K562 (cell line): ENCODE data around the gene SPCS2. TPM values are rescaled to one million over a fixed set of nuclear protein-coding genes. Genes with fewer than 3 reads are reported as not detected.
A peak's percentile ranks its signal among the peaks of the same experiment; 100 is the strongest.

Source experiments
- ATAC-seq: fragments of 200-7000 bp; cut with Tn5 transposase; 3 replicates; pipeline ENCODE4 v1.9.1; 2020; ENCODE audit warnings: moderate library complexity
- BruUV-seq: library from RNA; stranded (reverse); fragments of 400-500 nt; replicated peaks from 2 replicates; lab custom pipeline; 2021; lab: Mats Ljungman, UMichigan
- CTCF ChIA-PET: fragments of 300-600 bp; formaldehyde crosslinking; extraction: SDS; loops from one replicate; lab custom pipeline; 2021; ENCODE audit warnings: low intra/inter-chr PET ratio; lab: Yijun Ruan, JAX
- POLR2A ChIA-PET: fragments of 300-600, 350-650 bp; sonication (Branson Sonifier 250); formaldehyde crosslinking; extraction: SDS; loops from one replicate; lab custom pipeline; 2021; ENCODE audit warnings: antibody characterized with exemption, inconsistent platforms; lab: Yijun Ruan, JAX
- DNase-seq, 4 experiments: peaks; one replicate each; pipeline versions ENCODE4 v3.0.0 to v3.0.0-alpha.2; 2011 to 2018; ENCODE audit warnings: low spot score in 3 of 4, mixed read lengths in 3 of 4; ENCODE audit errors: extremely low read depth in 1 of 4
- FAIRE-seq: peaks from 2 replicates; lab custom pipeline; 2011; peaks lifted over from hg19 to GRCh38; lab: Jason Lieb, UNC
- H2AFZ ChIP-seq: 2 replicates; pipeline ENCODE4 v1.6.0; 2011; ENCODE audit warnings: low read depth, low read length, control low read depth, inconsistent platforms
- H3K27ac ChIP-seq: fragments of 200-600 bp; 3 replicates; pipeline ENCODE4 v1.8.0; 2011; ENCODE audit warnings: low read depth, mild to moderate bottlenecking, control low read depth, inconsistent platforms, low read length, moderate library complexity, mixed read lengths; ENCODE audit errors: extremely low read depth
- H3K27me3 ChIP-seq, 2 experiments: fragments of 300-600 bp in 1 of 2; 2 replicates in 1 of 2; 3 replicates in 1 of 2; pipeline versions ENCODE4 v1.6.0 to v1.8.0; 2011; ENCODE audit warnings: inconsistent platforms in 2 of 2, low read length in 2 of 2, mild to moderate bottlenecking in 1 of 2, mixed read lengths in 1 of 2, moderate library complexity in 1 of 2; ENCODE audit not compliant: control insufficient read depth in 2 of 2, insufficient read depth in 2 of 2
- H3K36me3 ChIP-seq: fragments of 300-600 bp; 3 replicates; pipeline ENCODE4 v1.8.0; 2011; ENCODE audit warnings: mild to moderate bottlenecking, low read length, inconsistent platforms; ENCODE audit not compliant: control insufficient read depth, insufficient read depth
- H3K4me1 ChIP-seq, 2 experiments: fragments of 200-600 bp in 1 of 2; replicated peaks in 1 of 2; 2 replicates in 1 of 2; 3 replicates in 1 of 2; pipeline versions ENCODE4 v1.5.1 to v1.8.0; 2011; ENCODE audit warnings: inconsistent platforms in 2 of 2, low read length in 2 of 2, mild to moderate bottlenecking in 1 of 2, mixed read lengths in 1 of 2, moderate library complexity in 1 of 2; ENCODE audit not compliant: control insufficient read depth in 2 of 2, insufficient read depth in 2 of 2
- H3K4me2 ChIP-seq: 2 replicates; pipeline ENCODE4 v1.6.1; 2011; ENCODE audit warnings: low read length, control low read depth, inconsistent platforms, mixed read lengths; ENCODE audit not compliant: insufficient read depth
- H3K4me3 ChIP-seq: fragments of 200-600 bp; sonication (generic), shearing (Covaris generic); 2 replicates; pipeline ENCODE4 v1.5.1; 2016; ENCODE audit warnings: control low read depth, inconsistent platforms
- H3K79me2 ChIP-seq: fragments of 200-600 bp; 3 replicates; pipeline ENCODE4 v1.8.0; 2011; ENCODE audit warnings: low read length, inconsistent platforms; ENCODE audit not compliant: control insufficient read depth, insufficient read depth
- H3K9ac ChIP-seq, 2 experiments: 2 replicates each; pipeline versions ENCODE4 v1.6.0 to v1.6.1; 2011; ENCODE audit warnings: low read depth in 2 of 2, low read length in 2 of 2, control low read depth in 1 of 2, inconsistent platforms in 1 of 2, mild to moderate bottlenecking in 1 of 2, mixed read lengths in 1 of 2; ENCODE audit not compliant: insufficient read depth in 1 of 2
- H3K9me1 ChIP-seq: one replicate; pipeline ENCODE4 v1.6.0; 2011; ENCODE audit warnings: inconsistent platforms, mild to moderate bottlenecking, low read length, moderate library complexity; ENCODE audit not compliant: control insufficient read depth, insufficient read depth
- H3K9me3 ChIP-seq: replicated peaks from 2 replicates; pipeline ENCODE4 v1.5.1; 2011; ENCODE audit warnings: low read depth, low read length, inconsistent platforms; ENCODE audit not compliant: control insufficient read depth, insufficient read depth
- H4K20me1 ChIP-seq: replicated peaks from 2 replicates; pipeline ENCODE4 v1.6.1; 2011; ENCODE audit warnings: low read length, inconsistent platforms, mixed read lengths; ENCODE audit not compliant: control insufficient read depth, insufficient read depth
- MAX ChIP-seq: sonication (generic); formaldehyde crosslinking; IDR thresholded peaks from 2 replicates; pipeline ENCODE4 v1.9.0; 2022; ENCODE audit warnings: mild to moderate bottlenecking, missing genetic modification reagents
- MEIS2 ChIP-seq: fragments of 450-650 bp; IDR thresholded peaks from 2 replicates; pipeline ENCODE4 v1.6.1; 2014; ENCODE audit warnings: mild to moderate bottlenecking; ENCODE audit not compliant: partially characterized antibody
- PBX2 ChIP-seq, 2 experiments: IDR thresholded peaks in 1 of 2; conservative IDR thresholded peaks in 1 of 2; 2 replicates each; pipeline ENCODE4 v1.6.1; 2016; ENCODE audit warnings: low read depth in 2 of 2, mild to moderate bottlenecking in 1 of 2, missing compliant biosample characterization in 1 of 2, missing genetic modification characterization in 1 of 2, moderate library complexity in 1 of 2
- TARDBP ChIP-seq: fragments of 450-650 bp; IDR thresholded peaks from 2 replicates; pipeline ENCODE4 v1.6.1; 2016
- ZNF589 ChIP-seq: fragments of 200-800 bp; sonication (Bioruptor generic); IDR thresholded peaks from 2 replicates; pipeline ENCODE4 v1.6.1; 2016; ENCODE audit warnings: low read depth, missing genetic modification characterization, missing compliant biosample characterization
- ZNF644 ChIP-seq: fragments of 200-800 bp; sonication (Bioruptor generic); IDR thresholded peaks from 2 replicates; pipeline ENCODE4 v1.6.1; 2016; ENCODE audit warnings: low read depth, missing genetic modification characterization, missing compliant biosample characterization
- WGBS: fragments of 100-300 bp; shearing (Covaris generic); methylation state at CpG from one replicate; pipeline ENCODE4 v1.1.6; 2016; ENCODE audit warnings: low coverage, mixed read lengths; ENCODE audit not compliant: insufficient coverage; ENCODE audit errors: missing lambda C conversion rate; 5-methylcytosine and 5-hydroxymethylcytosine counted together
- in situ Hi-C: fragments of 300-500 bp; cut with MboI; formaldehyde crosslinking; loops from 4 replicates; pipeline ENCODE4 v1.15.0; 2018; ENCODE audit warnings: inconsistent platforms, mixed read lengths
- intact Hi-C: fragments of 100-400 bp; cut with micrococcal nuclease; formaldehyde crosslinking; loops from 2 replicates; pipeline ENCODE4 v1.14.2; 2022
- polyA plus RNA-seq, 8 experiments: library from polyadenylated mRNA; depleted of rRNA in 4 of 8; stranded (reverse) in 5 of 8; unstranded in 3 of 8; fragments of >200 nt; fragmentation: Nextera tagmentation in 2 of 8; fragmentation: Illumina TruSeq in 1 of 8; extraction: Ambion mirVana in 2 of 8; extraction: Trizol in 1 of 8; gene quantifications; 2 replicates each; pipeline versions ENCODE4 v1.2.1 to v1.2.3, GENCODE V29; 2011 to 2014; ENCODE audit warnings: inconsistent platforms in 1 of 8, missing spikeins in 1 of 8
- total RNA-seq, 7 experiments: library from RNA; depleted of rRNA in 6 of 7; stranded (reverse); fragments of >200 nt in 6 of 7; fragmentation: Illumina TruSeq in 2 of 7; extraction: Trizol in 2 of 7; gene quantifications; 2 replicates each; pipeline versions ENCODE4 v1.2.1 to v1.2.3, GENCODE V29; 2011 to 2021; ENCODE audit warnings: low replicate concordance in 1 of 7

SPCS2 gene
- total and polyA plus RNA-seq, 9 of the 15 experiments (the other 6 are each of a cell fraction or from before 2014, with no cell fraction given) = 38.2 to 458 (median 193) TPM

- FAIRE-seq = no peak
These were observed 53.5 kb downstream of the SPCS2 start for GRCh38 chr11:75002516-75002915.

More at GRCh38 chr11:75002516-75002915, 53.5 kb downstream of the SPCS2 start:
- in situ Hi-C loops = no loop called here
- Histone ChIP-seq H3K9me1 (no peaks in the 10 kb centered on the region), H3K9me3 (no peaks in the 10 kb centered on the region), H3K27ac (no peak overlapping the region), H3K9ac (no peak overlapping the region), H3K79me2 (no peaks in the 10 kb centered on the region), H3K4me1 (no peaks in the 10 kb centered on the region), H2AFZ (no peak overlapping the region), H3K36me3 (peaks cover 69% of the 10 kb centered on the region), H3K4me2 (no peak overlapping the region), H3K27me3 (no peaks in the 10 kb centered on the region), H3K4me3 (no peak overlapping the region), H4K20me1 (no peaks in the 10 kb centered on the region; the same call in 1 of the 2 replicates)
- intact Hi-C loops = no loop called here
- TF ChIP-seq ZNF644 (tag) (no peak), MEIS2 (peak; percentile 39), ZNF589 (CRISPR knock-in tag) (no peak), PBX2 (CRISPR knock-in tag; IDR thresholded peaks at IDR 0.05; ENCODE audit: low read depth) (no peak), PBX2 (tag; conservative IDR thresholded peaks at IDR 0.05; ENCODE audit: low read depth) (0 out of 2 replicates have a peak, but pooled peaks have one; percentile 46), MAX (CRISPR knock-in tag) (no peak), TARDBP (no peak)
- BruUV-seq = no TSS peak
- no peak for ATAC-seq
- ChIA-PET POLR2A (interaction anchor here (0.6 to 2.4 kb wide), 5 partner anchors 8 to 55 kb away, joined by 3 to 9 read pairs (median 3); no protein-coding TSS in a partner anchor), CTCF (no interaction called here)
- DNase-seq = no peak
- 80% methylated on average over 1 of the region's 1 CpG for WGBS
